ENCODE results near the gene FYB1. TPM values are rescaled to one million over a fixed set of nuclear protein-coding genes. Genes with fewer than 3 reads are reported as not detected.

Gene FYB1
- total RNA-seq, 1 experiment from 2014 or later, result 0.12 TPM

GRCh38 chr5:39102684-39103155 lies 116.6 kb downstream of the FYB1 start:
- no TSS peak for BruUV-seq (replicated peaks)
- intact Hi-C loops (cut with micrococcal nuclease), result loop anchor here (2.0 kb wide), 2 partner anchors 28 to 36 kb away; partner anchors contain the start of gene RICTOR
- Mint-ChIP-seq H3K27ac (ENCODE audit: low read depth, unreplicated experiment) (peak overlapping the region; percentile 97), H3K9me3 (ENCODE audit: unreplicated experiment) (no peaks in the 10 kb centered on the region), H3K4me1 (ENCODE audit: insufficient read depth, unreplicated experiment) (peaks cover 51% of the 10 kb centered on the region), H3K27me3 (ENCODE audit: insufficient read depth, unreplicated experiment) (no peaks in the 10 kb centered on the region), H3K36me3 (ENCODE audit: insufficient read depth, unreplicated experiment) (no peaks in the 10 kb centered on the region), H3K4me3 (ENCODE audit: unreplicated experiment) (no peak overlapping the region)
- ChIA-PET CTCF (interaction anchor here (0.6 to 5.5 kb wide), 6 partner anchors 10 to 36 kb away, joined by 3 to 40 read pairs (median 5); no protein-coding TSS in a partner anchor), POLR2A (interaction anchor here (0.6 to 8.3 kb wide), 6 partner anchors 9 to 256 kb away, joined by 3 to 106 read pairs (median 3); partner anchors contain the start of gene RICTOR)
- peak; percentile 68 for DNase-seq (ENCODE audit: unreplicated experiment)
- no peak for TF ChIP-seq CTCF (IDR thresholded peaks at IDR 0.05; ENCODE audit: unreplicated experiment)

GRCh38 chr5:39100851-39101396 lies 118.4 kb downstream of the FYB1 start:
- H3K27ac Mint-ChIP-seq (ENCODE audit: low read depth, unreplicated experiment), result peak overlapping the region; percentile 97
- H3K9me3 Mint-ChIP-seq (ENCODE audit: unreplicated experiment), result no peaks in the 10 kb centered on the region
- intact Hi-C loops (cut with micrococcal nuclease), result no loop called here
- peak; percentile 98 for DNase-seq (ENCODE audit: unreplicated experiment)
- no peaks in the 10 kb centered on the region for H3K27me3 Mint-ChIP-seq (ENCODE audit: insufficient read depth, unreplicated experiment)
- H3K36me3 Mint-ChIP-seq (ENCODE audit: insufficient read depth, unreplicated experiment), result no peaks in the 10 kb centered on the region
- ChIA-PET CTCF (interaction anchor here (0.6 to 5.5 kb wide), 7 partner anchors 10 to 1241 kb away, joined by 3 to 40 read pairs (median 4); no protein-coding TSS in a partner anchor), POLR2A (interaction anchor here (0.6 to 8.3 kb wide), 13 partner anchors 9 to 1651 kb away, joined by 3 to 106 read pairs (median 4); partner anchors contain the start of gene RICTOR)
- H3K4me3 Mint-ChIP-seq (ENCODE audit: unreplicated experiment), result peak overlapping the region; percentile 39
- BruUV-seq (replicated peaks), result no TSS peak
- no peak for TF ChIP-seq CTCF (IDR thresholded peaks at IDR 0.05; ENCODE audit: unreplicated experiment)
- H3K4me1 Mint-ChIP-seq (ENCODE audit: insufficient read depth, unreplicated experiment), result peaks cover 51% of the 10 kb centered on the region

GRCh38 chr5:39100301-39100850 lies 119.0 kb downstream of the FYB1 start:
- no TSS peak for BruUV-seq (replicated peaks)
- Mint-ChIP-seq H3K27me3 (ENCODE audit: insufficient read depth, unreplicated experiment) (no peaks in the 10 kb centered on the region), H3K27ac (ENCODE audit: low read depth, unreplicated experiment) (peak overlapping the region; percentile 97), H3K36me3 (ENCODE audit: insufficient read depth, unreplicated experiment) (no peaks in the 10 kb centered on the region), H3K4me1 (ENCODE audit: insufficient read depth, unreplicated experiment) (peaks cover 51% of the 10 kb centered on the region), H3K9me3 (ENCODE audit: unreplicated experiment) (no peaks in the 10 kb centered on the region), H3K4me3 (ENCODE audit: unreplicated experiment) (peak overlapping the region; percentile 39)
- CTCF ChIA-PET, result interaction anchor here (0.8 to 5.5 kb wide), 6 partner anchors 10 to 116 kb away, joined by 3 to 40 read pairs (median 4); no protein-coding TSS in a partner anchor
- intact Hi-C loops (cut with micrococcal nuclease), result no loop called here
- DNase-seq (ENCODE audit: unreplicated experiment), result no peak
- no peak for TF ChIP-seq CTCF (IDR thresholded peaks at IDR 0.05; ENCODE audit: unreplicated experiment)
- POLR2A ChIA-PET, result interaction anchor here (0.6 to 8.3 kb wide), 12 partner anchors 8 to 1651 kb away, joined by 3 to 106 read pairs (median 4); partner anchors contain the start of gene RICTOR

- ChIA-PET POLR2A (interaction anchor here (0.8 to 8.3 kb wide), 7 partner anchors 12 to 269 kb away, joined by 3 to 106 read pairs (median 3); partner anchors contain the start of gene RICTOR), CTCF (interaction anchor here (1.0 to 5.5 kb wide), 2 partner anchors 19 to 94 kb away, joined by 4 to 40 read pairs; no protein-coding TSS in a partner anchor)
- no peak for DNase-seq (ENCODE audit: unreplicated experiment)
- intact Hi-C loops (cut with micrococcal nuclease), result no loop called here
- no TSS peak for BruUV-seq (replicated peaks)
- no peaks in the 10 kb centered on the region for H3K27me3 Mint-ChIP-seq (ENCODE audit: insufficient read depth, unreplicated experiment)
- peaks cover 51% of the 10 kb centered on the region for H3K4me1 Mint-ChIP-seq (ENCODE audit: insufficient read depth, unreplicated experiment)
- H3K27ac Mint-ChIP-seq (ENCODE audit: low read depth, unreplicated experiment), result peak overlapping the region; percentile 97
- no peaks in the 10 kb centered on the region for H3K36me3 Mint-ChIP-seq (ENCODE audit: insufficient read depth, unreplicated experiment)
- no peak for TF ChIP-seq CTCF (IDR thresholded peaks at IDR 0.05; ENCODE audit: unreplicated experiment)
- H3K4me3 Mint-ChIP-seq (ENCODE audit: unreplicated experiment), result no peak overlapping the region
- H3K9me3 Mint-ChIP-seq (ENCODE audit: unreplicated experiment), result no peaks in the 10 kb centered on the region
These were observed 119.5 kb downstream of the FYB1 start for GRCh38 chr5:39099831-39100230.

Data from MCF 10A (cell line).